Measurements from ENCODE around the gene NELFE. TPM values are rescaled to one million over a fixed set of nuclear protein-coding genes. Genes with fewer than 3 reads are reported as not detected.
"Not testable (repeated sequence)": the region's sequence is repeated elsewhere in the genome, so short reads cannot be mapped to it uniquely, and the experiment has no call there.

The NELFE gene
- total RNA-seq, 1 donor from 2014 or later, result 59.2 TPM

DNA sequence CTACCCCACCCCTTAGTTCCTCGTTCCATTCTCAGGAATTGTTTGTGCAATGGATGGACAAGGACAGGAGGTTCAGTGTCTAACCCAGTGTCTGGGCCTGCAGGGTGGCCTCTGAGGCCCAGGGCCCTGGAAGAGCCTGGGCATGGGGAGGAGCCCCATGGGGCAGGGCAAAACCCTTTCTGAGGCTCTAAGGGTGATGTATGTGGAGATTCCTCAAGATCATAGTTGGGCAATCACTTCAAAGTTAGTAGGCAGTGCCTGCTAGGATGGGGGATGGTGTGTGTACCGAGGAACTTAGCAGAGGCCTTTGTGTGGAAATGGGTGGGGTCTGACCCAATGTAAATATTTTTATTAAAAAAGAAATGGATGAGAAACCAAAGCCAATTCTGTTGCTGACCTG is 38.0 kb downstream of the NELFE start:
- no peak for DNase-seq (ENCODE audit: low spot score)

- no peak for DNase-seq (ENCODE audit: low spot score)
Measured at GRCh38 chr6:31919624-31920303, 39.0 kb downstream of the NELFE start.

DNA sequence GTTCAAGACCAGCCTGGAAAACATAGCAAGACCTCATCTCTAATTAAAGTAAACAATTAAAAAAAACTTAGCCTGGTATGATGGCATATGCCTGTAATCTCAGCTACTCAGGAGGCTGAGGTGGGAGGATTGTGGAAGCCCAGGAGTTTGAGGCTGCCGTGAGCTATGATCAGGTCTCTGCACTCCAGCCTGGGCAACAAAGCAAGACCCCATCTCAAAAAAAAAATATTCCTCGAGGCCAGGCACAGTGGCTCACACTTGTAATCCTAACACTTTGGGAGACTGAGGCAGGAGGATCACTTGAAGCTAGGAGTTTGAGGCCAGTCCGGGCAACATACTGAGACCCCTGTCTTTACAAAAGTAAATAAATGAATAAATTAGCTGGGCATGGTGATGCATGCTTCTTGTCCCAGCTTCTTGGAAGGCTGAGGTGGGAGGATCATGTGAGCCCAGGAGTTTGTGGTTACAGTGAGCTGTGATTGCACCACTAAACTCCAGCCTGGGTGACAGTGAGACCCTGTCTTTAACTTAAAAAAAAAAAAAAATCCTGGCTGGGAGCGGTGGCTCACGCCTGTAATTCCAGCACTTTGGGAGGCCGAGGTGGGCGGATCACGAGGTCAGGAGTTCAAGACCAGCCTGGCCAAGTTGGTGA is 40.6 kb downstream of the NELFE start:
- no peak for DNase-seq (ENCODE audit: low spot score)

DNA sequence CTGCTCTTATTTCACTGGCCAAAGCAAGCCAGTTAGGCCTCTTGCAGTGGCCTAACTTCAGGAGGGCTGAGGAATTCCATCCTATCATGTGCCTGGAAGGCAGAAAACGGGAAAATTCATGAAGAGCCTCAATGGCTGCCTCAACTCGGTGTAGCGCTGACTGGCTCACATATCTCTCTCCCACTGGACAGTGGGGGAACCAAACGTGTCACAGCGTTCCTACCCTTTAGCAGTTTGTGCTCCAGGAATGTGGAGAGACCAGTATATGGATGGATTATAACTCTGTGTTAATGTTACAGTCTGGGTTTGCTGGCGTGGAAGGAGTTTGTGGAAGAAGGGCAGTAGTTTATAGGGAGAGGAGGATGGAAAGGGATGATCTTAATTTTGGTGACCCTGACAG is 43.0 kb downstream of the NELFE start:
- no peak for DNase-seq (ENCODE audit: low spot score)

GRCh38 chr6:31915351-31915750 is 43.4 kb downstream of the NELFE start:
- no peak for DNase-seq (ENCODE audit: low spot score)

- DNase-seq (ENCODE audit: low spot score), result no peak
Measured at GRCh38 chr6:31911826-31912585, 46.8 kb downstream of the NELFE start.

- DNase-seq (ENCODE audit: low spot score), result not testable (repeated sequence)
Measured at GRCh38 chr6:31909298-31909697, 49.5 kb downstream of the NELFE start.

DNA sequence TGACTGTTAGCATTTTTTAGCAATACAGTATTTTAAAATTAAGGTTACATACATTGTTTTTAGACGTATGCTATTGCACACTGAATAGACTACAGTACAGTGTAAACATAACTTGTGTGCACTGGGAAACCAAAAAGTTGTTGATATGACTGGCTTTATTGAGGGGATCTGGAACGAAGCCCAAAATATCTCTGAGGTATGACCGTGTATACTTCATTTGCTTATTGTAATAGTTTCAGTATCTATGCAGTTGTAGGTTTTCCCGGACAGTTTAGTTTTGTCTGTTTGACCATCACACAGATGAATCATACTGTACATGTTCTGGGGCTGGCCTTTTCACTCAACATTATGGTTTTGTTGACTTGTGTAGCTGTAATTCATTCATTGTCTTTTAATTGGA is 50.0 kb downstream of the NELFE start:
- no peak for DNase-seq (ENCODE audit: low spot score)

DNA sequence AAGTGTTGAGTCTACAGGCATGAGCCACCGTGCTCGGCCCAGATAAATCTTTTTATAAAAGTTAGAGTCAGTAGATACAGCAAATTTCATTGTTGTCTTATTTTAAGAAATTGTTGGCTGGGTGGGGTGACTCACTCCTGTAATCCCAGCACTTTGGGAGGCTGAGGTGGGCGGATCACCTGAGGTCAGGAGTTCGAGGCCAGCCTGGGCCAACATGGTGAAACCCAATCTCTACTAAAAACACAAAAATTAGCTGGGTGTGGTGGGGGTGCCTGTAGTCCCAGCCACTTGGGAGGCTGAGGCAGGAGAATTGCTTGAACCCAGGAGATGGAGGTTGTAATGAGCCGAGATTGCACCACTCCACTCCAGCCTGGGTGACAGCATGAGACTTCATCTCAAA is 50.5 kb downstream of the NELFE start:
- DNase-seq (ENCODE audit: low spot score), result not testable (repeated sequence)

DNA sequence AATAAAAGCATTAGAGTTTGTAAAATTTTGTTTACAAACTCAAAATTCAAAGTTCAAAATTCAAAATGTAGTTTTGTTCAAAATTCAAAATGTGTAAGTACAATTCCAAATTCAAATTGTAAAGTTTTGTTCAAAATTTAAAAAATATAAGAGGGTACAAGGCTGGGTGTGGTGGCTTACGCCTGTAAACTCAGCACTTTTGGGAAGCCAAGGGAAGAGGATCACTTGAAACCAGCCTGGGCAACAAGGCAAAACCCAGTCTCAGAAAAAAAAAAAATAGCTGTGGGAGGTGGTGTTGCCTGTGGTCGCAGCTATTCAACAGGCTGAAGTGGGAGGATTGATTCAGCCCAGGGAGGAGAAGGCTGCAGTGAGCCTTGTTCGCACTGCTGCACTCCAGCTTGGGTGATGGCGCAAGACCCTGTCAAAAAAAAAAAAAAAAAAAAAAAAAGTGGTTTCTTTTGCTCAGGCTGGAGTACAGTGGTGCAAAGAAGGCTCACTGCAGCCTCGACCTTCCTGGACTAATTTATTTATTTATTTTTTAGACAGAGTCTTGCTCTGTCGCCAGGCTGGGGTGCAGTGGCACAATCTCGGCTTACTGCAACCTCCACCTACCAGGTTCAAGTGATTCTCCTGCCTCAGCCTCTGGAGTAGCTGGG is 51.5 kb downstream of the NELFE start:
- DNase-seq (ENCODE audit: low spot score), result no peak

- DNase-seq (ENCODE audit: low spot score), result not testable (repeated sequence)
Measured at GRCh38 chr6:31906727-31907126, 52.0 kb downstream of the NELFE start.

GRCh38 chr6:31906122-31906521 is 52.6 kb downstream of the NELFE start:
- no peak for DNase-seq (ENCODE audit: low spot score)

DNA sequence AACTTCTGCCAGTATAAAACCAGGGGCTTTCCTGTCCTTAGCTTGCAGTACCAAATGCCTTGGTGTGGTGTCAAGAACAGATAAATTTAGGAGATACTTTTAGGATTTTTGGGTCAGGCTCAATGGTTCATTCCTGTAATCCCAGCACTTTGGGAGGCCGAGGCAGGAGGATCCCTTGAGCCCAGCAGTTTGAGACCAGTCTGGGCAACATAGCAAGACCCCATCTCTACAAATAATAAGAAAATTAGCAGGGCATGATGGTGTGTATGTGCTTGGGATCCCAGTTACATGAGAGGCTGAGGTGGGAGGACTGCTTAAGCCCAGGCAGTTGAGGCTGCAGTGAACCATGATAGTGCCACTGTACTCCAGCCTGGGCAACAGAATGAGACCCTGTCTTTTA is 53.7 kb downstream of the NELFE start:
- DNase-seq (ENCODE audit: low spot score), result no peak

DNA sequence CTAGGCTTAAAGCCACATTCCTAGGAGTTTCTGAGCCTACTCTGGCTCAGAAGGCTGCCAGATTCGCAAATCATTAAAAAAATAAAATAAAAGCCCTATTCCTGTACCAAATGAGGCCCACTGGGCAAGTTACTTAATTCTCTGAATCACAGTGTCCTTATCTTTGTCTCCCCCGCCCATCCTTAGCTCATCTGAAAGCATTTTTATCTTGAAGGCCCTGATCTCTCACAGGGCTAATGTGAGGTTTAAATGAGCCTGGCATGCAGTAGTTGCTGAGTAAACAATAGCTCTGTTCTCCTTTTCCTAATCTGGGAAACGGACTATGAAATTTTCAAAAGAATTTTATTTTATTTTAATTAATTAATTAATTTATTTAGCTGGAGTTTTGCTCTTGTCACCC is 54.8 kb downstream of the NELFE start:
- DNase-seq (ENCODE audit: low spot score), result no peak

Small RNA genes within 50 kb of the gene (microRNA-seq; reads per million reads assigned to microRNA genes)
- not detected for gene MIR1236 (ENCODE audit: borderline number of aligned reads)

Other genes with a start within 250 kb of the NELFE start
- gene LY6G6D, start 243.6 kb downstream of the NELFE start, total RNA-seq, result not detected
- not detected for gene LY6G6C, start 237.2 kb downstream of the NELFE start, total RNA-seq
- not detected for gene MPIG6B, start 235.6 kb downstream of the NELFE start, total RNA-seq
- gene DDAH2, start 229.7 kb downstream of the NELFE start, total RNA-seq, result 123 TPM
- gene CLIC1, start 222.4 kb downstream of the NELFE start, total RNA-seq, result 408 TPM
- gene MSH5, start 219.0 kb downstream of the NELFE start, total RNA-seq, result 14.8 TPM
- 2.0 TPM for gene SAPCD1, start 196.3 kb downstream of the NELFE start, total RNA-seq
- 0.77 TPM for gene VWA7, start 181.6 kb downstream of the NELFE start, total RNA-seq
- 62.6 TPM for gene VARS1, start 163.2 kb downstream of the NELFE start, total RNA-seq
- 25.7 TPM for gene LSM2, start 152.0 kb downstream of the NELFE start, total RNA-seq
- 0.84 TPM for gene HSPA1L, start 143.7 kb downstream of the NELFE start, total RNA-seq
- 139 TPM for gene HSPA1A, start 143.4 kb downstream of the NELFE start, total RNA-seq
- 111 TPM for gene HSPA1B, start 131.2 kb downstream of the NELFE start, total RNA-seq
- 40.7 TPM for gene NEU1, start 96.2 kb downstream of the NELFE start, total RNA-seq
- gene SLC44A4, start 80.0 kb downstream of the NELFE start, total RNA-seq, result 0.51 TPM
- gene EHMT2, start 61.3 kb downstream of the NELFE start, total RNA-seq, result 28.4 TPM
- 2.9 TPM for gene ZBTB12, start 56.9 kb downstream of the NELFE start, total RNA-seq
- 60.8 TPM for gene C2, start 31.3 kb downstream of the NELFE start, total RNA-seq
- gene CFB, start 12.9 kb downstream of the NELFE start, total RNA-seq, result 38.0 TPM
- gene SKIC2, start 204 bp upstream of the NELFE start, total RNA-seq, result 52.5 TPM
- gene DXO, start 13.2 kb upstream of the NELFE start, total RNA-seq, result 17.1 TPM
- 36.2 TPM for gene C4A, start 23.1 kb upstream of the NELFE start, total RNA-seq
- gene C4B, start 55.8 kb upstream of the NELFE start, total RNA-seq, result 32.7 TPM
- 0.45 TPM for gene CYP21A2, start 79.4 kb upstream of the NELFE start, total RNA-seq
- gene TNXB, start 150.4 kb upstream of the NELFE start, total RNA-seq, result 187 TPM
- gene ATF6B, start 169.3 kb upstream of the NELFE start, total RNA-seq, result 46.6 TPM
- gene FKBPL, start 171.3 kb upstream of the NELFE start, total RNA-seq, result 4.3 TPM
- gene PRRT1, start 193.0 kb upstream of the NELFE start, total RNA-seq, result 1.0 TPM
- 24.4 TPM for gene PPT2, start 195.2 kb upstream of the NELFE start, total RNA-seq
- gene EGFL8, start 205.6 kb upstream of the NELFE start, total RNA-seq, result 15.5 TPM
- 39.9 TPM for gene AGPAT1, start 217.1 kb upstream of the NELFE start, total RNA-seq
- 32.3 TPM for gene RNF5, start 219.4 kb upstream of the NELFE start, total RNA-seq
- 5.7 TPM for gene AGER, start 225.3 kb upstream of the NELFE start, total RNA-seq
- gene PBX2, start 231.2 kb upstream of the NELFE start, total RNA-seq, result 51.5 TPM
- 39.2 TPM for gene GPSM3, start 233.7 kb upstream of the NELFE start, total RNA-seq